Subcutaneous adipose tissue (tissue), 4 donors: ENCODE measurements around the gene INPP4B. TPM values are rescaled to one million over a fixed set of nuclear protein-coding genes. Genes with fewer than 3 reads are reported as not detected.

Source experiments
- total RNA-seq, 4 donors: library from RNA; depleted of rRNA; stranded (reverse); fragments of >200 nt; gene quantifications; one replicate each; pipeline ENCODE4 v1.1.0, GENCODE V29; 2016
- TF ChIP-seq, protein P1 (sequence below): fragments of 450-650 bp; IDR thresholded peaks from one replicate; pipeline ENCODE4 v1.5.1; 2016; ENCODE audit warnings: low read depth, mild to moderate bottlenecking, control low read depth, antibody characterized with exemption, moderate library complexity

Gene INPP4B
- total RNA-seq, 4 donors from 2014 or later: 14.3 to 28.1 (median 24.6) TPM

DNA sequence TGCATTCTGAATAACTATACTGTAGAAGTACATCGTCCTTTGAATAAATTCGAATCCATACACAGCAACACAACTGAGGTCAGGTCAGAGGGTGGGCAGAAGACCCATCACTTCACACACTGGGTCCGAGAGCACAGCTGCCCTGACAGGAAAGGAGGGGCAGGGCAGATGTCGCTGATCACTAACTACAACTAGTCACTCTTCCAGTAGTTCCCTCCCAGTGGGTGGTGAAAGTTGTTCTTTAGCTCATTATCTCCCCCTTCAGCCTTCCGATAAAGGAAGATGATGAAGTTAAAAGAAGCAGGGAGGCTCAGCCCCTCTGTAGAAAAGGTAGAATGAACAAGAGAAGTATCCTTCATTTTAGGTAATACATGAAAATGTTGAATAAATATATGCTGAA, 278.9 kb downstream of the INPP4B start:
- TF ChIP-seq, protein P1, sequence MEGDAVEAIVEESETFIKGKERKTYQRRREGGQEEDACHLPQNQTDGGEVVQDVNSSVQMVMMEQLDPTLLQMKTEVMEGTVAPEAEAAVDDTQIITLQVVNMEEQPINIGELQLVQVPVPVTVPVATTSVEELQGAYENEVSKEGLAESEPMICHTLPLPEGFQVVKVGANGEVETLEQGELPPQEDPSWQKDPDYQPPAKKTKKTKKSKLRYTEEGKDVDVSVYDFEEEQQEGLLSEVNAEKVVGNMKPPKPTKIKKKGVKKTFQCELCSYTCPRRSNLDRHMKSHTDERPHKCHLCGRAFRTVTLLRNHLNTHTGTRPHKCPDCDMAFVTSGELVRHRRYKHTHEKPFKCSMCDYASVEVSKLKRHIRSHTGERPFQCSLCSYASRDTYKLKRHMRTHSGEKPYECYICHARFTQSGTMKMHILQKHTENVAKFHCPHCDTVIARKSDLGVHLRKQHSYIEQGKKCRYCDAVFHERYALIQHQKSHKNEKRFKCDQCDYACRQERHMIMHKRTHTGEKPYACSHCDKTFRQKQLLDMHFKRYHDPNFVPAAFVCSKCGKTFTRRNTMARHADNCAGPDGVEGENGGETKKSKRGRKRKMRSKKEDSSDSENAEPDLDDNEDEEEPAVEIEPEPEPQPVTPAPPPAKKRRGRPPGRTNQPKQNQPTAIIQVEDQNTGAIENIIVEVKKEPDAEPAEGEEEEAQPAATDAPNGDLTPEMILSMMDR: no peak

DNA sequence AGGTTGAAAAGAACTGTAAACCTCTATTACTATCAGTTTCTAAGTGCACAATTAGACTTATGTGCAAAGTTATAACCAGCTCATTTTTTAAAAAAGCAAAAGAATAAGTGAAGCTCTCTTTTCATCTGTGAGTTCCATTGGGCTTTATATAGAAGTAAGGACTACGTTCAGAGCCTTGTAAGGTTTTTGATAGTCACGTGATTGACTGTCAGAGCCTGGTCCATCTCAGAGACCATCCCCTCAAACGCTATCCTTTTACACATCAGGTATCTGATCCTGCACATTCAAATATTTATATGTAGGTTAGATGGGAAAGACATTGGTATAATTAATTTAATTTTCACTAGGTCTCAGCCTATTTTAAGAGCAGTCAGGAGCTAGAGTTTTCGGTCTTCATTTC, 279.3 kb downstream of the INPP4B start:
- TF ChIP-seq, protein P1: no peak

DNA sequence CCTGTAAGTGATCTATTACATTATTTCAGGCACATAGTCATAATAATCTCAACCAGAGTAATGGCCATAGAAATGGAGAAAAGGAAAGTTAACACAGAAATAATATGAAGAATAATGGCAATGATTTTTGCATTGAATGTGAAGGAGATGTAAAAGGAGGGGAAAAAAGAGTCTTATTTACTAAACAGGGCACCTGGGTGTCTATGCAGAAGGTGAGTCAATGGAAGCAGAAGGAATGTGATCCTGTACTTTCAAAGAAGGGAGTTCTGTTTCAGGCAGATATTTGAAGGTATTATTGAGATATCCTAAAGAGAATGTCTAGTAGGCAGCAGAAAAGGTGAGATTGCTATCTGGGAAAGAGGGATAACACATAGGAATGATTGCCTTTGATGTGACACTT, 279.9 kb downstream of the INPP4B start:
- TF ChIP-seq, protein P1: no peak

DNA sequence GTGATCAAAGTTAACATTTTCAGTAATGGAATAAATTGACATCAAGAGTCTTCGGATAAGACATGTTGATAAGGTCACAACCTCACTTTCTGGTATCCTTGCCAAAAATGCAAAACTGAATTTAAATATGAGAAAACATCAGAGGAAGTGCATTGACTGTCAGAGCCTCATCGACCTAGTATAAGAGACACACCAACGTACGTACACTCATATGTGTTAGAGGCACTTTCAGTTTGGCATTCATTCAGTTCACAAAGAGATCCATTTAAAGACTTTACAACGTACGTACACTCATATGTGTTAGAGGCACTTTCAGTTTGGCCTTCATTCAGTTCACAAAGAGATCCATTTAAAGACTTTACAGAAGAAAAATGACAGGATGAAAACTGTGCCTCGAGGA, 280.3 kb downstream of the INPP4B start:
- TF ChIP-seq, protein P1: no peak

DNA sequence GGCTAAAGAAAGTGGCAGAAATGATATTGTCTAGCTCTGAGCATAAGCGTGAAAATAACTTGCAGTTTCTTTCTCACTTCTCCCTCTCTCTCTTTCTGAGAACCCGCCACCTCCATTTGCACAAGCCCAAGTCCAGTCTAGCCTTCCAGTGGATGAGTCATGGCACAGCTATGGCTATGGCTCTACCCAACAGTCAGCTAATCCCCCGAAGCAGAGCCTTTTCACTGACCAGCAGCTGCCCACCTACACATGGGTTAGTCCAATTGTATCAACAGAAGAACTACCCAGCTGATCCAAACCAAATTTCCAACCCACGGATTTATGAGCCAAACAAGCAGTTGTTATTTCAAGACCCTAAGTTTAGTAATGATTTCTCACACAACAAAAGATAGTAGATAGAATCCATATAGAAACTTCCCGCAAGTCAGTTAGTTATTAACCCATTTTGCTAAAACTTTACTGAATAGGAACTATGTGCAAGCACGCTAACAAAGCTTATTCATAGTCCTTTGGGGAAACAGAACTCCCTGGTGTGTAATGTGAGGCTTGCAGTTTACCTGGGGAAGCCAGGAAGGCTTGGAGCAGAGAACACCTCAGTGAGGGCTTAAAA, 282.3 kb downstream of the INPP4B start:
- TF ChIP-seq, protein P1: no peak

DNA sequence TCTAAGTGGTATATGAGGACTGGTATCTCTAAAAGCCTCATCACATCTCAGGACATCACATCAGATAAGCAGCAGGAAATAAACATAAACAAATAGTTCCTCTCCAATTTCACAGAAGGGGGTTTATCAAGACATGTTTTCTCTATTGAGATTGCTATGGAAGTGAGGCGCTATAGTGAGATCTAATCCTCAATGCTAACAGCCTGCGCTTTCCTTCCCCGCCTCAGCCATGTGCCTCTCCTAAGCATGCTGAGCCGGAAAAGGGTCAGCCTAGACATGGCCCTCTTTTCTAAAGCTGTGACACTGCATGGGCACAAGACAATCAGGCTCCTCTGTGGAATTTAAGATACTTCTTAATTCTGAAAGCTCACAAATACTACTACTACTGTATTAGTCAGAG, 286.1 kb downstream of the INPP4B start:
- TF ChIP-seq, protein P1: no peak

DNA sequence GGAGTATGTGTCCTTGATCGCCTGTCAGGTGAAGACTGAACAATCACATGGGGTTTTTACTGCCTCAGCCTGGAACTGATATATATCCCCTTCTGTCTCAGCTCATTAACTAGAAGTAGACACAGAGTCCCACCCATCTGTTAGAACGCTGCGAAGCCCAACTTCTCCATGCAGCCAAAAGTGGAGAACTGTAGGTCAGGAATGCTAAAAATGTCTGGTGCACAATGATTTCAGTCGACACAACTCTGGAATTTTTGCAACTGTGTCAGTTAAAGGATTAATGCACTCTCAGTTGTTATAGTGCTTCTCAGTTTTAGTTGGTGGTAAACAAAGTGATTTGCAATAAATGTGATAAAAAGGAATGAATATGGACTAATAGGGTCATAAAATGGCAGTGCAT, 287.2 kb downstream of the INPP4B start:
- TF ChIP-seq, protein P1: no peak
